ENCODE measurements around the gene APMAP.

APMAP gene

DNA sequence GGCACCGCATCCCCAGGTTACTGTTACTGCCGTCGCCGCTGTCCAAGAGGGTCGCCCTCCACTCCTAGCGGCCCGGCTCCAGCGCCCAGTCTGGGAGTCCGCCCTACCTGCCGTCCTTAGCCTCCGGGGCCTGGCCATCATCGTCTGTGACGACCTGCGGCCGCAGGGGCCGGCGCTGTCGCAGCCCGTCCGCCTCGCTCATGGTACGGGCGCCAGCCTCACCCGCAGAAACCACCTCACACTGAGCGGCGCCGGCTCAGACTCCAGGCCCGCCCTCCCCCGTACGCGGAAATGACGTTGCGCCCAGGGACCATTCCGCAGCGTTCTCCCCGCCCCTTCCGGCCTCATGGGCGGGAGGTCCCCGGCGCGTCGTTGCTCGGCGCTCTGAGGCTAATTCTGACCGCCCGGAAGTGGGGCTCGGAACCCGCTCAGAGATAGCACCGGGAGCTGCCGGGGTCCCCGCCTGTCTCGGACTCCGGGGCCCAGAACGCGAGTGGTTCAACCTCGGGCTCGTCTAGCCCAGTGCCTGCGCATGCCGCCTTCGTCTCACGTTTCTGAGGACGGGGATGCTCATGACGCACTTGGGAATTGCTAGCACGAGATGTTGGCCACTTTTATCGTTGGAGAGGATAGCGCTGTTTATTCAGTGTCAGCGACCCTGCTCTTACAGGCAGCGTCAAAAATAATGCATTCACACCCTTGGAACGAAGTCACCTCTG lies at the start of gene APMAP:
APMAP (minus strand) TSS at position 265 of the 719 bp plus-strand sequence; CDS start at position 202, 63 bp downstream.
- peak; percentile 94 for DNase-seq (ENCODE audit: low spot score)

- no peak for DNase-seq (ENCODE audit: low spot score)
Measured at GRCh38 chr20:25041813-25042530, 49.4 kb upstream of the APMAP start.

- no peak for DNase-seq (ENCODE audit: low spot score)
Measured at GRCh38 chr20:25040438-25040831, 47.9 kb upstream of the APMAP start.

GRCh38 chr20:25039697-25040437 lies 47.3 kb upstream of the APMAP start:
- no peak for DNase-seq (ENCODE audit: low spot score)

DNA sequence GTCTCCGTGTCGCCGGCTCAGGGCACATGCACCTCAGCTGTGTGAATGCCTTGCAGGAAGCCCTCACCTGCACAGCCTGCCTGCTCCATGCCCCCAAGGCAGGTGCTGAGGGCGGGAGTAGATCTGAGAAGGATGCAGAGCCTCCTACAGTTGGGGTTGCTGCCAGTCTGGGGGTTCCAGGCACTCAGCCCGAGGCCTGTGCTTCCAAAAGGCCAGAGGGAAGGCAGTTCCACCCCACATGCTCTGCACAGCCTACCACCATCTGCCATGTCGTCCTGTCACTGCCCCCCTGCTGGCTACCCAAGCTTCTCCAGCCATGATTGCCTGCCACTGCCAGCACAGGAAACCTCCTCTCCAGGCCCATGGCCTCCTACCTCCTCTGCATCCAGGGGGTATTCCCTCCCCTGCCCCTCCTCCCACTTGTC lies 46.1 kb upstream of the APMAP start:
- no peak for DNase-seq (ENCODE audit: low spot score)

DNA sequence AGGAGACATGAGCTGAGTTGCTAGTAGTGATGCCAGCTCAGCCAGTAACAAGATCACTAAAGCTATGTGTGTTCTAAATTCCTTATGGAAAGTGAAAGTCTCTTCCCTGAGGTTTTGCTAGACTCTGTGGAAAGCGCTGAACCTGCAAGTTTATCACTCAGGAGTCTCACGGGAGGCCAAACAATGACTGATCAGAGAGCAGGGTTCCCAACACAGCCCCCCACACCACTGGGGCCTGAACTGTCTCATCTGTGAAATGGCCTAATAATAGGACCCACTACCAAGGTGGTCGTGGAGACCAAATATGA lies 45.5 kb upstream of the APMAP start:
- DNase-seq (ENCODE audit: low spot score), result no peak

DNA sequence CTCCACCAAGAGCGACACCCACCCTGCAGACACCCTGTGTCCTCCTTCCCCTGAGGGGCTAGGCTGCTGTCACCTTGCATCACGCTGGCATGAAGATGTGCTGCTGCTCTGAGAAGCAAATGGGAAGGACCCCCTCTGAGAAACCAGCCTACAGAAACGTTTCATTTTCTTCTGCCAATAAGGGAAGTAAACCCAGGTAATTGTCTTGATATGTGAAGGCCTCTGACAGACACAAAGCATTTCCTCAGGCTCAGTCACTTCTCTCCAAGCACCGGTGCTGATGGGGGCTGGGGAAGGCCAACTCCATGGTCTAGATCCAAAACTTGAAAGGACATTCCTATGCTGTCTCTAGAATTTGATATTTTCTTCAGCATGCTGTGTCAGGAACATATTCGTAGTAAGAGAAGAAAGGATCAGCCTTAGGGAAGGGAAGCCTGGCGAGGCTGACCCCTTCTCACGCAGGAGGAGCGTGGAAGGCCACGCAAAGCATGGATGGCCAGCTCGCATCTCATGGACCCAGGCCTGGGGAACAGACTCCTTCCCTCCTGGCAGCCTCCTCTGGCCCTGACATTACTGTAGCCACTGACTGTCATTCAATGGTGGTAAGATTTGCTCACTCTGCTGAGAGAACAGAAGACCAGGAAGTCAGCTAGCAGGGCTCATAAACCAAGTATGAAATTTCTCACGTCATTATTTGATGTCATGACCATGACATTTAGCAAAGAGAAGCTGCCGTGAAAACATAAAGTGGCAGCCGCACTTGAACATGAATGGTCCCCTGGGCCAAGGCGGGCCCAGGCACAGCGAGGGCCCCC lies 44.9 kb upstream of the APMAP start:
- DNase-seq (ENCODE audit: low spot score), result no peak

- no peak for DNase-seq (ENCODE audit: low spot score)
Measured at GRCh38 chr20:25036331-25036936, 43.9 kb upstream of the APMAP start.

DNA sequence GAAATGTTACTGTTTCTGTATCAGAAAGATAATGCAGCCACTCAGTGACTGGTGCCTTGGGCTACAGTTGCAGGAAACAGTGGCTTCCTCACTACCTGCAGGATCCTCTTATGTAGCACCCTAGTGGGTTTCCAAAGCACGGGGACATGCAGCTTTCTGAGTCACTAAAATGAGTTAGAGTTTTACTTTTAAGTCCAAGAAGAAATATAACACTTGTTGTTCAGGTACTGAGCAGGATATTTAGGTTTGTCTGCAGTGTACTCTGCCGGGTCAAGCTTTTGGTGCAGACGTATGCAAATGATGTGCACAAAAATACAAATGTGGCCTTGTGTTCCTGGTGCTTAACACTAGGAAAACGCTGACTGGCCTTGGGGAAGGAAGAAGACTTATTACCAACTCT lies 43.4 kb upstream of the APMAP start:
- peak; percentile 20 for DNase-seq (ENCODE audit: low spot score)

DNA sequence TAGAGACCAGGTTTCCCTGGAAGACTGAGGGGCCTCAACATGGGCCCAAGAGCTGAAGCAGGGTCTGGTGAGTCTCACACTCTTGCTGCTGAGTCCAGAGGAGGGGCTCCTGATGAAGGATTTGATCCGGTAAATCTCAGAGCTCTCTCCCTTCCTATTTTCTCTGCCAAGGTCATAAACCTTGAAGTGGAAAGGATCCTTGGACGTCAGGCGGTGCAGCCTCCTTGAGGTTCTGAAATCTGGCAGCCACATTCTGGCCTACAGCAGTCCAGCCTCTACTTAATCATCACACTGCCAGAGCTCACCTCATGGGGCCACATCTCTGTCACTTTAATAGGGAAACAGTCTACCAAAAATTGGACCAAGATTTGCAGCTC lies 41.4 kb upstream of the APMAP start:
- DNase-seq (ENCODE audit: low spot score), result no peak

DNA sequence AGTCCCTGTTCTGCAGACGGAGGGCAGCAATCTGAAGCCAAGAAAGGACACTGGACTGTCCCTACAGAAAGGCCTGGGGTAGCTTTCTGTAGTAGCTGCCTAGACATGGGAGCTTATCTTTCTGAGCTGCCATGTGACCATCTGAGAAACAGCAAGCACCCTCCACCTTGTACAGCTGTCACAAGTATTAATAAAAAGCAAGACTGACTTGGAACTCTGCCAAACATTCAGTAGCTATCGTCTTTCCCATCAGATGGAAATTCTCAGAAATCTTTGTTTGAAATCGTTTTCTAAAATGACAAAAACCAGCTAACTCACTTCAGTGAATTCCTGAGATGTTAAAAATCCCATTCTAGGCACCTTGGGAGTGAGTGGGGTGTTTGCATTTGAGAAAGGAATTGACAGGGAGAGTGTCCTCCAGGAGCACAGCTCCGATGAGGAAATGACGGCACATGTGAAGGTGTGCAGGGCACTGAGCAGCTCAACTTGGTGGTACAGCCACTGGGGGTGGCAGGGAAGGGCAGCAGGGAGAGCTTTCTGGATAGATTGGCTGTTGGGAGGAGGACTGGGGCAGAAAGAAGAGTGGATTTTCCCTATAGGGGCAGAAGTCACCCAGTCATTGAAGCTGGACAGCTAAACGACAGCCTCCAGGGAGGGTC lies 40.8 kb upstream of the APMAP start:
- DNase-seq (ENCODE audit: low spot score), result no peak

- DNase-seq (ENCODE audit: low spot score), result no peak
Measured at GRCh38 chr20:25032478-25033264, 40.1 kb upstream of the APMAP start.

DNA sequence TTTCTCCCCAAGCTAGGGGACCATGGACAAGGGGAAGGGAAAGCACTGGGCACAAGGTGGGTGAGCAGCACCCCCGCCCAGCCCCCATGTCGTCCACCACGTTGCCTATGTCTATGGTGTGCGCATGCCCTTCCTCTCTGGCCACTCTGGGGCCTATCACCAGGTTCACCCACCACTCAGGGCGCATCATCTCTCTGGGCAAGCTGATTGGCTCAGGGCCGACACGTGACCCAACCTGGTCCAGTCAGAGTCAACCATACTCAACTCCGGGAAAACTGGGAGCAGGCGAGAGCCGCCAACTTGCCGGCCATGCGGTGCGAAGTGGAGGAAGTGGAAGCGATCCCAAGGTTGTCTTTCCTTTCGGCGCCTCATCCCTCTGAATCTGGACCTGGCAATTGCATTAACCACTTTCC lies 39.5 kb upstream of the APMAP start:
- DNase-seq (ENCODE audit: low spot score), result no peak

DNA sequence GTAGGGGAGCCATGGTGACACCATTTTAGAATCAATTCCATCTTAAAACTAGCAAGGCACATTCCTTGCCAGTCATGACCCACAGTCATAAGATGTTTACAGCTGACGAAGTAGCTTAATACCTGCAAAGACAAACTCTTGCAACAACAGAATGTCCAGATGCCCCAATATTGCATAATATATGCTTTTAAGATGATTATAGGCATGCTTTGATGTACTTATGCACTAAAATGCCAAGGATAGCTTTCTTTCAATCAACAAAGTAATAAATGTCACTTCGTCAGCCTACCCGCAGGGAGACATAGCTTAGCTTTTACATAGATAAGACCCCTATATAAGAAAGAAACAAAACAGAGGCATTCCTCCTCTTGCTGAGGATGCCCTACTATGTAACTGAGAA lies 38.7 kb upstream of the APMAP start:
- no peak for DNase-seq (ENCODE audit: low spot score)

GRCh38 chr20:25030649-25031207 lies 38.2 kb upstream of the APMAP start:
- no peak for DNase-seq (ENCODE audit: low spot score)

DNA sequence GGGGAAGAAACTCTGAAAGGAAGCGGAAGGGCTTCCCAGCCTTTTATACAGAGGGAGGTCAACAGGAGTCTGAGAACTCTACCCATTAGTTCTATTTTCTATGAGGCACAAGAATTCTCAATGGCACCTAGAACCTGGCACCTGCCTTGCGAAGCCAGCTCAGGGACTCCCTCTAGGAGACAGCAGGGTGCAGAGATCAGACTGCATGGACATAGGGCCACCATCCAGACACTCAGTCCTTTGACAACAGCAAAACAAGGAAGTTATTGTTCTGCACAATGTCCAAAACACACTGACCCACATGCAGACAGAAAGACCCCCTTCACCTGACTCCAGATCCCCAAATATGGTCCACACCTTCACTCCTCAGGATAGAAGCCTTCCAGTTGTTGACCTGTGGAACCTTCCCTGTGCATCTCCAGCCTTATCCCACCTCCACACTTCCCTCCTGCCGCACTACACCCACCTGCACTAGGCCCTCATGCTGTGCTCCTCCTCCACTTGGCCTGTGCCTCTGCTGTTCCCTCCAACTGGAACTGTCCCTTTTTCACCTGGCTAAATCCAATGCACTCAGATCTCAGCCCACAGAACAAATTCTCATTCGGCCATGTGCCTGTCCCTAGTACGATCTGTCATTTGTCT lies 37.6 kb upstream of the APMAP start:
- DNase-seq (ENCODE audit: low spot score), result no peak

DNA sequence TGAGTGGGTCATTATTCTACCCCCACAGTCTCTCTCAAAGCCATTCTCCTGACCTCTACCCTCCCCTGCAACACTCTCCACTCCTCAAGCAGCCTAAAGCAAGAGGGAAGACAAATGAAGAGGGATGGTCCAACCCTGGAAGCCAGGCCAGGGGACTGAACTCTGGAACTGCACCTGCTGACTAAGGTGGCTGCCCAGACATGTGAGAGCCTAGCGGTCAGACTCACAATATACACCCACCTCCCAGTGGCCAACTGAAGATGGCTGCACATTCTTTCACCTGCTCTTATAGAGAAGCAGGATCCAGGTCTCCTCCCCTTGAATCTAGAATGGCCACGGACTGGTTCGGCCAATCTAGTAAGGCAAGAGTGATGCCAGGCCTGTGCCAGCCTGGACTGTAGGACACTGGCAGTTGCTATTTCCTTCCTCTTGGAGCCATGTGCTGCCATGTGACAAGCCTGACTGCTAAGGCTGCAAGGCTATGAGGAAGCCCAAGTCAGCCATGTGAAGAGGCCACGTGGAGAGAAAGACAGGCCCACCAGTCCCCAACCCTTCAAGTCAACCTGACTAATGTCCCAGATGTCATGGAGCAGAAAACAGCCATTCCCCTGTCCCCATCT lies 33.5 kb upstream of the APMAP start:
- DNase-seq (ENCODE audit: low spot score), result no peak

DNA sequence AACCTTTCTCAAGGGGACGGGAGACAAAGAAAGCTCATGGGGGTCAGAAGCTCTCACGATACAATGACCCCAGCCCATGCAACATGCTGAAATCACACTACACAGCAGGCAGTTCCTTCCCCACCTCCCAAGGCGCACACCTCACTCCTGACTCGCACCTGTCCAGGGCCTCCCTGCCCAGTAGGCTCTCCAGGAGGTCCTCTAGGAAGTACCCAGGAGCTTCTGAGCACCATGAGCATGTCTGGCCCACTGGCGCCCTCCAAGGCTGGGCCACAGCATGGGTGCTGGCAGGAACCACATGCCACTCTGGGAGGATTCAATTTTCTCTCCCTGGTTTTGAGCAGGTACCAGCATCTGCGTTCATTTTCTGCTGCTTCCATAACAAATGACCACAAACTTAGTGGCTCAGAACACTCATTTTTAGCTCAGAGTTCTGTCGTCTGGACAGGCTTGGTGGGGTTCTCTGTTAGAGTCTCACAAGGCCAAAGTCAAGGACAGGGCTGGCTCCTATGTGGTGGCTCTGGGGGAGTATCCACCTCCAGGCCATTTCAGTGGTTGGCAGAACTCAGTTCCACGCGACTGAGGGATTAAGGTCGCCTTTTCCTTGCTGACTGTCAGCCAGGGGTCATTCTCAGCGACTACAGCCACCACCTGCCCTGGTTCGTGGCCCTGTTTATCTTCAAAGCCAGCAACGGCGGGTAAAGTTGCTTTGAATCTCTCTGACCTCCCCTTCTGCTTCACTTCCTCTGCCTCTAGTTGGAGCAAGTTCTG lies 32.7 kb upstream of the APMAP start:
- DNase-seq (ENCODE audit: low spot score), result no peak

Data from CD4-positive, alpha-beta T cell treated with Interleukin-15 for 4 hours (primary cell).